Measurements from ENCODE around the gene NKX2-4. TPM values are rescaled to one million over a fixed set of nuclear protein-coding genes. Genes with fewer than 3 reads are reported as not detected.
A peak's percentile ranks its signal among the peaks of the same experiment; 100 is the strongest.

NKX2-4 gene
- total and polyA plus RNA-seq, 9 of the 15 experiments (the other 6 are each of a cell fraction or from before 2014, with no cell fraction given), result not detected

DNA sequence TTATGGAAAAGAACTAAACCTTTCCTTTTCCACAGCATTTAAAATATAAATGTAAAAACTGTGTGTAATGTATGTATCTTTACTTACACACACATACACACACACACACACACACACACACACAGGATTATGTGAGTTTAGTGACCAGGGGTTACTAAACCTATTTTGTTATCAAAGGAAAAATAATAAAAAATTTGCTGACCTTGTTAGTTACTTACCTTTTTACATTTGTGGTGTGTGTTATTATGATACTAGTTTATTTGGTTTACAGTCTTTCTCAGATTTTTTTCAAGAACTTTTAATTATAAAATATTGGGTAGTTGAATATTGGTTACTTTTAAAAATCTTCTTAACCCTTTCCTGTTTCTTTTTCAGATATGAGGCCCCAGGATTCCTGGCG is 15.7 kb downstream of the NKX2-4 start:
- Histone ChIP-seq H3K9me3 (replicated peaks; ENCODE audit: control insufficient read depth, insufficient read depth, low read depth, low read length) (no peaks in the 10 kb centered on the region), H3K9me1 (ENCODE audit: control insufficient read depth, insufficient read depth, low read length) (no peaks in the 10 kb centered on the region), H3K4me2 (ENCODE audit: insufficient read depth, low read length) (no peak overlapping the region), H2AFZ (ENCODE audit: low read depth, low read length) (no peak overlapping the region), H4K20me1 (replicated peaks; ENCODE audit: control insufficient read depth, insufficient read depth, low read length) (no peaks in the 10 kb centered on the region), H3K79me2 (ENCODE audit: control insufficient read depth, insufficient read depth, low read length) (no peaks in the 10 kb centered on the region; the same call in 2 of the 3 replicates), H3K9ac (ENCODE audit: insufficient read depth in 1 of 2, low read depth in 2 of 2, low read length in 2 of 2) (no peak overlapping the region), H3K27ac (ENCODE audit: extremely low read depth, low read depth, low read length) (no peak overlapping the region), H3K4me3 (no peak overlapping the region), H3K4me1 (replicated peaks in 1 of 2; ENCODE audit: control insufficient read depth in 2 of 2, insufficient read depth in 2 of 2, low read length in 2 of 2) (no peaks in the 10 kb centered on the region), H3K36me3 (ENCODE audit: control insufficient read depth, insufficient read depth, low read length) (peaks cover 49% of the 10 kb centered on the region), H3K27me3 (ENCODE audit: control insufficient read depth in 2 of 2, insufficient read depth in 2 of 2, low read length in 2 of 2) (no peaks in the 10 kb centered on the region)
- BruUV-seq (replicated peaks), result no TSS peak
- WGBS (ENCODE audit: insufficient coverage, low coverage, missing lambda C conversion rate), result 100% methylated on average over 1 of the region's 1 CpG
- in situ Hi-C loops (cut with MboI), result no loop called here
- TF ChIP-seq EP400 (IDR thresholded peaks at IDR 0.05) (no peak), PCBP2 (IDR thresholded peaks at IDR 0.05; ENCODE audit: low read depth, low read length, poor library complexity, severe bottlenecking) (no peak), ZNF316 (IDR thresholded peaks at IDR 0.05) (peak; percentile 58), ZNF589 (CRISPR knock-in tag; IDR thresholded peaks at IDR 0.05; ENCODE audit: low read depth) (no peak)
- ATAC-seq (no peak), DNase-seq (ENCODE audit: extremely low read depth in 1 of 4, low spot score in 3 of 4) (no peak), FAIRE-seq (no peak)
- intact Hi-C loops (cut with micrococcal nuclease), result no loop called here
- ChIA-PET POLR2A (no interaction called here), CTCF (ENCODE audit: low intra/inter-chr PET ratio) (no interaction called here)

DNA sequence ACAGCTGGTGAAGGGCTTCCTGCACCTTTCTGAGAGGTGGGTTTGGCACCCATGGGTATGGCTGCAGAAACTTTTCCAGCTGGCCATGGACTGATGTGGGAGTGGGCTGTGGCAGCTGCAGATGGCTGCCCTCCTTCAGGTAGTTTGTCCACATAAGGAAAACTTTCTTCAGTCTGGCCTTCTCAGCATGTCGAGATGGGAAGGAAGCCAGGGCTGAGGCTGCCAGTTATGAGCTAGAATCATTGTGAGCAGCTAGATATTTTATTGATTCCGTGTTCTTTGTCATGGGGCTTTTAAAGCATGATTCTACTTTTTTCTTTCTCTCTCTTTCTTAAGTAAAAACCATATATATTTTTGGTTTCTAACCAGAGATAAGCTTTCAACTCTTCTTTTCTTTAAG is 16.6 kb downstream of the NKX2-4 start:
- in situ Hi-C loops (cut with MboI), result no loop called here
- no peak for ATAC-seq
- no peaks in the 10 kb centered on the region for H3K9me3 ChIP-seq (replicated peaks; ENCODE audit: control insufficient read depth, insufficient read depth, low read depth, low read length)
- ChIA-PET CTCF (ENCODE audit: low intra/inter-chr PET ratio) (no interaction called here), POLR2A (no interaction called here)
- H3K79me2 ChIP-seq (ENCODE audit: control insufficient read depth, insufficient read depth, low read length), result no peaks in the 10 kb centered on the region; the same call in 2 of the 3 replicates
- no peak overlapping the region for H3K27ac ChIP-seq (ENCODE audit: extremely low read depth, low read depth, low read length)
- WGBS (ENCODE audit: insufficient coverage, low coverage, missing lambda C conversion rate), result 86% methylated on average over 2 of the region's 2 CpGs
- BruUV-seq (replicated peaks), result no TSS peak
- peaks cover 44% of the 10 kb centered on the region for H3K36me3 ChIP-seq (ENCODE audit: control insufficient read depth, insufficient read depth, low read length)
- no peaks in the 10 kb centered on the region for H3K27me3 ChIP-seq (ENCODE audit: control insufficient read depth in 2 of 2, insufficient read depth in 2 of 2, low read length in 2 of 2)
- DNase-seq (ENCODE audit: extremely low read depth in 1 of 4, low spot score in 3 of 4), result no peak
- TF ChIP-seq POLR2AphosphoS5 (IDR thresholded peaks at IDR 0.05; ENCODE audit: control insufficient read depth, insufficient read depth, low read depth, low read length), result no peak
- no peak for TF ChIP-seq PTBP1 (IDR thresholded peaks at IDR 0.05; ENCODE audit: low read depth, low read length)
- no peak for TF ChIP-seq LCOR (CRISPR knock-in tag; IDR thresholded peaks at IDR 0.05)
- TF ChIP-seq ZNF23 (CRISPR knock-in tag; IDR thresholded peaks at IDR 0.05), result no peak
- TF ChIP-seq SOX6 (IDR thresholded peaks at IDR 0.05), result no peak
- TF ChIP-seq ASH1L (IDR thresholded peaks at IDR 0.05; ENCODE audit: borderline replicate concordance, low read depth, partially characterized antibody), result no peak
- no peaks in the 10 kb centered on the region for H4K20me1 ChIP-seq (replicated peaks; ENCODE audit: control insufficient read depth, insufficient read depth, low read length)
- H3K9ac ChIP-seq (ENCODE audit: insufficient read depth in 1 of 2, low read depth in 2 of 2, low read length in 2 of 2), result no peak overlapping the region
- H2AFZ ChIP-seq (ENCODE audit: low read depth, low read length), result no peak overlapping the region
- no peak overlapping the region for H3K4me2 ChIP-seq (ENCODE audit: insufficient read depth, low read length)
- no peak for FAIRE-seq
- no peak overlapping the region for H3K4me3 ChIP-seq
- H3K4me1 ChIP-seq (replicated peaks in 1 of 2; ENCODE audit: control insufficient read depth in 2 of 2, insufficient read depth in 2 of 2, low read length in 2 of 2), result no peaks in the 10 kb centered on the region
- intact Hi-C loops (cut with micrococcal nuclease), result no loop called here
- H3K9me1 ChIP-seq (ENCODE audit: control insufficient read depth, insufficient read depth, low read length), result no peaks in the 10 kb centered on the region
